Measurements from ENCODE around the gene CCDC3.

Gene CCDC3

DNA sequence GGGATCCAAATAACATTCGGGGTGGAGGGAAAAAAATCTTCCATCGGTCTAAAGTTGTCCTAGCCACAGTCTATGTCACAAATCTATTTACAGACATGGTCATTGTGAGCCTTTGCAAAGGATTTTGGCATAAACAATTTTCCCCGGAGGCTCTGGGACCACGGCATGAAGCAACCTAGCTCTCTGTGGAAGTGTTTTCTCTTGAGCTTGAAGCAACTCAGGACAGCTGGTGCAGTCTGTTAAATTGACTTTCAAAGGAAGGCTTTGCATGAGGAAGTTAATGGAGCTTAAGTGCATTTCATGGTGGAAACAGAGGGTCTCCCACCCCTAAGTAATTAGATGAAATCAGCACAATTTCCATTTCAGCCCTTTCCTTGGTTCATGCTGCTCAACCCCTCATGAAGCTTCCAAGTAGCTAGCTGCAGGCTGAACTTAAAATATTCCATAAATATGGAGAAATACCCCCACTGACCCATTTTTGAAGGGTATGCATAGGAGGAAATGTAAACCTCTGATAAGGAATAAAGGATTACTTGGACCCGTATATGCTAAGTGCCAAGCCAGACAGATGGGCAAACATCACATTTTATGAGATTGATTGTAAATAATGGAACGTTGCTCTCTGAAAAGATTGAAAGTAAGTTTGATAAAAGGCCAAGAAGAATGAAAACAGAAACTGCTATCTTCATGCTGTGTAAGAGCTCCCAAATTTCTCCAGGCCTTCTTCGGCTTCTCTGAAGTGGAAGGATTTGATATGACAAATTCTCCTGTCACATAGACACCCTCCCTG lies 39.9 kb downstream of the CCDC3 start:
- no peak for DNase-seq (ENCODE audit: low read depth in 2 of 2)

DNA sequence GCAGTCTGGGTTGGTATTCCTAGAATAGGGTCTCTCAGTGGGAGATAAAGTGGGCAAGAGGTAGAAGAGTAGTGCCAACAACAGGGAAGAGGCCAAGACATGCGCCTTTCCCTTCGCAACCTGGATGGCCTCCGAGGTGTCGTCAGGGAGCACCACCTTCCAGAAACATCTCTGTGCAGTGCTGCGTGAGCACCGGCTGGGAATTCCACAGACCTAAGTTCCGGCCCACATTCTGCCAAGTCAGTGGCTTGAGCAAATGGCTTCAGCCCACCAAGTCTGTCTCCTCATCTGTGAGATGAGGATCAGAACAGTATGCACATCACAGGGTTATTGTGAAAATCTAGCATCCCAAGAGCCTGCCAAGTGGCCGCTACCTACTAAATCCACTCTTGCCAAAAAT lies 40.6 kb downstream of the CCDC3 start:
- DNase-seq (ENCODE audit: low read depth in 2 of 2): no peak

DNA sequence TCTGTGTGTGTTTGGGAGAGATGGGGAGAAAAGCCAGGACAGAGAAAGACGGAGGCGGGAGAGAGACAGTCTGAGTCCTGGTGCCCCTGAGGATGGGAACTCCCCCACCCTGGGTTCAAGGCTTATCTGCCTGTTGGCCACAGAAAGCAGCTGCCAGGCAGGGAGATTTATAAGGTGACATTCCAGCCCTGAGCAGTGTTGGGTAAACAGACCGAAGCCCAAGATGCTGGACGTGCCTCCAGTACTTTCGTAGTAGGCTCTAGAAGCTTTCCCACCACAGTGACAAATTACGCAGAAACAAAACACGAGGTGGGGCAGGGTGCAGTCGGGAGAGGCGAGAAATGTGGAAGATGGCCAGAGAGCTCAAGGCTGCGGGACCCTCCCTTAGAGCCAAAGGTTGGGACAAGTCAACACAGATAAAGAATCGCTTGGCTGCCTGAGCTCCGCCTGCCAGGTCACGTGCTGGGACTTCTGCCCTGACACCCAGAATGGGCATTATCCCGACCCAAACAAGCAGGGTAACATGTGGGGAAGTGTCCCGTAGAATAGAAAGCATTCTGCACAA lies 41.1 kb downstream of the CCDC3 start:
- DNase-seq (ENCODE audit: low read depth in 2 of 2): no peak

DNA sequence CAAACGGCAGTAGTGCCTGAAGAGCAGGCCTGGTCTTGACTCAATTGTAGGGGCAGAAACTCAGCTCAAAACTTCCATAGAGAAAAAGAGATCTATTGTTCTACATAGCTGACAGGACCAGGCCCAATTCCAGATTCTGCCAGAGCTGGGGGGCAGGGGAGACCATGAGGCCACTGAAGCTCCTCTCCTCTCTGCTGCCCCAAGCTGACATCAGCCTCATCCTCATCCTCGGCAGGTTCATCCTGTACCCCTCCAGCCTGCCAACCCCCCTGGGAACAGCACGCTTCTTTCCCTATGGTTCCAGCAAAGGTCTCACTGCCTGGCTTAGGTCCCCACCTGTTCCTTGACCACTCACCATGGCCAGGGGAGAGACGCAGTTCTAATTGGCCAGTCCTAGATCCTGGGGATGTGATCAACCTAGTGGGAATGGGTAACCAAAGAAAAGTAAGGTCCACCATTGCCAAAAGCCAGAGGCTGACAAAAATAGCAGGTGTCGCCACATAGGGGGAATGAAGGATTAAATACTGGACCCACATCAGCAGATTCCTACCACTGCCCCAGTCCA lies 42.9 kb downstream of the CCDC3 start:
- no peak for DNase-seq (ENCODE audit: low read depth in 2 of 2)

DNA sequence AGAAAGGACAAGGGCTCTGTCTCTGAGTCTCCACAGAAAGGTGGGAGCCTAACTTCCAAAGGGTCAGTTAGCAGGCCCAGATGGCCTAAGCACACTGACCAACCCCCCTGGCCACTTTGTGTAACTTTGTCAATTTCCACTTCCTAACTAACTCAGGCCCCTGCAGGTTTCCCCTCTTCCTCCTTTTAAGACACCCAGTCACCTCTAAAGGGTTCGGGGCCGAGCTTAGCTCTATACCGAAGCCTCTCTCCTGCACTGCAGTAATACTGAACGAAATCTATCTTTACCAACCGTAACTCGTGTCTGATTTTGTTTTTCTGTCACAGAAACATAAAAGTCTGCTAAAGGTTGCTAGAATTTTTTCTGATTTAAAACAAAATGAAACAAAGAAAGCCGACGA lies 44.4 kb downstream of the CCDC3 start:
- no peak for DNase-seq (ENCODE audit: low read depth in 2 of 2)

DNA sequence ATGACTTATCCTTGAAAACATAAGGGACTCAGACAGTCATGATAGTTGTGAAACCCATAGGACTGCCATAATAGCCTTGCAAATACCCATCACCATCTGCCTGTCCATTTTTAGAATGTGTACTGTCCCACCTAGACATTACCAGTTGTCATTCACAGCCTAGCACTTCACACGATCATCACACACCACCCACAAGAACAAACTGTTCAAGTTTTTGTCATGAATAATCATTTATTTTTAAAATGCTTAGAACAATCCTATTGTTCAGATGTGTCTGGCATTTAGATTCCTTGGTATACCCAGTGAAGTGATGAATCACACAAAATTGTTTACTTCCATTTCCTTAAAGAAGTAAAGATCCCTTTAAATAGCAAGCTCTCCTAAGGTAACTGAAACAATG lies 46.6 kb downstream of the CCDC3 start:
- DNase-seq (ENCODE audit: low read depth in 2 of 2): no peak

DNA sequence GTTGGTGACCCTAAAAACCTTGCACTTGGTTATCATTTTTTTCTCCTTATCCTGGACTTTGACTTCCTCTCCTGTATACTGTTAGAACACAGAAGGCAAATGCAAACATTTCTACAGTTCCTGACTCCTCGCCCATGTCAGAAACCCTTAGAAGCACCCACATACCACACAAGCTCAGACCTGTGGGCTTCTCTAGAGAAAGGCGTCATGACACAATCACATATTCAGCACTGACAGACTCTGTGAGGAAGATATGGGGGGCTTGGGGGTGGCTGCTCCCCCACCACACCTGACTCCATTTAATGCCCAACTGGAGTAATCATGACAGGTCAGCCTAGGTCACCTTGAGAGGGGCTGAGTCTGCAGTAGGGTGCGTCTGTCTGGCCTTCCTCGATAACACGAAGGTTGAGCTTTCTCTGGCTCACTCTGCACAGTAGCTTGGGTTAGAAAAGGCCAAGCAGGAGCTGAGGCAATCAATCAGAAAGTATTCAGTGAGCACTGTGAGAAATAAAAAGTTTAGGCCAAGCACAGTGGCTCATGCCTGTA lies 50.9 kb downstream of the CCDC3 start:
- no peak for DNase-seq (ENCODE audit: low read depth in 2 of 2)

DNA sequence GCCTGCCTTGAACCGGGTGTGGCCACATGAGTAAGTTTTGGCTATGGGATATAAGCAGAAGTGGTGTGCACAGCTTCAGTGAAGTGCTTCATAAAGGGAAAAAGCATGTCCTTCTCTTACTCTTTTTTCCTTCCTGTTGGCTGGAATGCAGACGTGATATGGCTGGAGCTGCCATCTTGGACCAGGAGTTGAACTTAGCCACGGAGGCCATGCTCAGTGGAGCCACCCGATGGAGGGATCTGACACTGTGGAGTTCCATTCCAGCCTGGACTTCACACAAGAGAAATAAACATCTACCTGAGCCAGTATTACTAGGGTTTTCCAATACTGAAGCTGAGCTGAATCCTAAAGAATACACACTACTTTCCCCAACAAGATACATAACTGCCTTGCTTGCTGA lies 52.3 kb downstream of the CCDC3 start:
- no peak for DNase-seq (ENCODE audit: low read depth in 2 of 2)

DNA sequence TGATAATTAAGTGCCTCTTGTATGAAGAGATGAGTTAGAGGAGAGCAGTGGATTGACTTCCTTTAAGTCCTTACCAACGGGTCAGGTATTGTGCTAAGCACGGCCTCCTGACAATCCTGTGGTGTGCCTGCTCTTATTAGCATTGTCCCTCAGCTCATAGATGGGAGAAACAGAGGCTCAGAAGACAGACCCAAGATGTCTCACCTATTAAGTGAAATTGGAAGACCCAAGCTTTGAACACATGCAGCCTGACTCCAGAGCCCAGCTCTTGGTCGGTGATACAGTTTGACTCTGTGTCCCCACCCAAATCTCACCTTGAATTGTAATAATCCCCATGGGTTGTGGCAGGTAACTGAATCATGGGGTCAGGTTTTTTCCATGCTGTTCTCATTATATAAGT lies 53.8 kb downstream of the CCDC3 start:
- no peak for DNase-seq (ENCODE audit: low read depth in 2 of 2)

DNA sequence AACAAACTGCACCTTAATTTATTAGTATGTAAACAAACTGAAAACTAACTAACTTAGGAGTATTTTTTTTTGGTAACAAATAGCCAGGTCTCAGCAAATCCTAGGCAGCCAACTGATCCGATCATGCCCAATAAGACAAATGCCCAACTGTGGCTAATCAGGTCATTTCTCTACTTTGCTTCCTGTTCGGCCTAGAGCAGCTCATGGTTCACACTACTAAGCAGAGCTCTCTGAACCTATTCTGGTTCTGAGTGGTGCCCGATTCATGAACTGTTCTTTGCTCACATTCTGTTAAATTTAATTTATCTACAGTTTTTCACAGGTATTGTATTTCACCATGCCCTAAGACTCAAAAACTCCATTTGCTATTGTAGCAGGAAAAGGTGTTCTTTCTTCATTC lies 55.1 kb downstream of the CCDC3 start:
- DNase-seq (ENCODE audit: low read depth in 2 of 2): no peak

DNA sequence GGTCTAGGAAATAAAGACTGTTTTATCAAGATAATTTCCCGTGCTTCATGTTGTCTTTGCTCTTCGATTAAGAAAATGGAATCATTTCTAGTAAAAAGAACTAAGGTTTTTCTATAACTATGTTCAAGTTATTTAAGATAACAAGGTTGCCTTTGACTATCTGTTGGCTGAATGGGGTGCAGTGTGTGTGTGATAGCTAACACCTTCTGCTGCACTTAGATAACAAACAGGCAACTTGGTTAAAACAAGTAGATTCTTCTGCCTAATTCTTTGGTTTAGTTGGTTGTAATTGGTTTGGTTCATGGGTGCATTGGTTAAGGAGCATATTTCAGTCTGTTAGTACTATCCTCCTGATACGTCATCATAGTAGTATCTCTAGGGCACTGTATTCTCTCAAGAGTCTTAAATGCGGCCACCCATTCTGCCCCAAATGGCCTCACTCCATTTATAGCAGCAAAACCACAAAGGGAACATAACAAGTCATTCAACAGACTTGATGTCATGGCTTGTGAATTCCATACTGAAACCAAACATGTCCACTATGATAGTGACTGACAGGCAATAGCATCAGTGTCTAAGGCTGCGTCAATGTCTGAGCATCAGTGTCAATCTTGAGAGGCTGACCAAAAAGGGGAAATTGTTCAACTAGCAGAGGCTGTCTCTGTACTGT lies 55.7 kb downstream of the CCDC3 start:
- no peak for DNase-seq (ENCODE audit: low read depth in 2 of 2)

DNA sequence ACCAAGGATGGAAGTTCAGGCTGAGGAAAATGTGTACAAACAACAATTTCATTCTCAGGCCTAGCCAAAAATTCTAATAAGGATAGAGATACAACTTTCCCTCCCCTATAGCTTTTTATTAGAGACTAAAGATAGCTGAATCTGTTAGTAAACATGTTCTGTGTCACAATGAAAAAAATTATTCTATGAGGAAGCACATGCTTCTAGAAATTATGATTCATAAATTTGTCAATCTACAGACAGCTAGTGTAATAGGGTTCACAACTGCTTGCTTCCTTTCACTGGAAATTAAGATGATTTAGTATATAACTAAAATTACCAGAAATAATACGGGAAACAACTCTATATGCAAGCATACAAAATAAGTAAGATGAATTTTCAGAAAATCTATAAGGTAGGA lies 56.6 kb downstream of the CCDC3 start:
- no peak for DNase-seq (ENCODE audit: low read depth in 2 of 2)

DNA sequence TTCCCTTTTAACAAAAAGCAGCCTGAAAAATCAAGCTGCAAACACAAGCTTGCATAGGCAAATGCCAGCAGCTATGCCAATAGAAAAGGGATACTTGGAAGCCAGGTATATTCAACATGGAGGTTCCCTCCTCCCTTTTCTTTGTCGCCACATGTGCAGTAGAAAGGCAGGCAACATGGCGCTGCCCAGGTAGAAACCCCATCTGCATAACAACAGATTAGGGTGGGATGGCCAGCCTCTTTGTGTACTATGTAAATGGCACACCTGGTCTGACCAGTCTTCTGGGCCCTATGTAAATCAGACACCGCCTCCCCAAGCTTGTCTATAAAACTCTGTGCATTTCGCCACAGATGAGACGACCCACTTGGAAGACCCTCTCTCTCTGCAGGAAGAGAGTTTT lies 58.1 kb downstream of the CCDC3 start:
- no peak for DNase-seq (ENCODE audit: low read depth in 2 of 2)

DNA sequence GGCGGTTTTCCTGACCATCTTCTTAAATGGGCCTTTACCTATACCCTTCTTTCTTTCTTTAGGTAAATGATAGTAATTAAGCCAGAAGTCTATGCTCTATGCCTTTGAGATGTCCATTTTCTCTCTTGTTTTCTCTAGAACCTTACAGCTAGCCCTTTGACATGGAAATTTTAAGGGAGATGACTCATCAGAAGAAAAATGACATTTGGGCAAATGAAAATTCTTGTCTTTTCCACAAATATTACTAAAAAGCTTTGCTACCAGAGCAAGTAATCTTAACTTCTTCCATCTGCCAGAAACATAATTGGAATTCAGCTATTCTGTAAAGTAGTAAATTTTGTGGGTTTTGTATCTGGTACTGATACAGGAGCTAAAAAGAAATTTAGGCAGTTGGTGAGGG lies 59.5 kb downstream of the CCDC3 start:
- DNase-seq (ENCODE audit: low read depth in 2 of 2): no peak

DNA sequence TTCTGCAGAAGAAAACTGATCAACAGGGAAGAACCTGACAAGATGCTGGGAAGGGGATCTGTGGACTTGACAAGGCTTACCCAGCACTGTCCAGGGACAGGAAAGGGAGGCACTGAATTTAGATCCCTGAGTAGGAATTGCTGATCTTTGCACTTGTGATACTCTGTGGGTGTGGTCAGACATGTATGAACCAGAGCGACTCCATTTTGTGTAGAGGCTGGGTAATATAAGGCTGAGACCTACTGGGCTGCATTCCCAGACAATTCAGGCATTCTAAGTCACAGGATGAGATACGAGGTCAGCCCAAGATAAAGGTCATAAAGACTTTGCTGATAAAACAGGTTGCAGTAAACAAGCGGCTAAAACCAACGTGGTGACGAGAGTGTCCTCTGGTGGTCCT lies 60.7 kb downstream of the CCDC3 start:
- no peak for DNase-seq (ENCODE audit: low read depth in 2 of 2)

DNA sequence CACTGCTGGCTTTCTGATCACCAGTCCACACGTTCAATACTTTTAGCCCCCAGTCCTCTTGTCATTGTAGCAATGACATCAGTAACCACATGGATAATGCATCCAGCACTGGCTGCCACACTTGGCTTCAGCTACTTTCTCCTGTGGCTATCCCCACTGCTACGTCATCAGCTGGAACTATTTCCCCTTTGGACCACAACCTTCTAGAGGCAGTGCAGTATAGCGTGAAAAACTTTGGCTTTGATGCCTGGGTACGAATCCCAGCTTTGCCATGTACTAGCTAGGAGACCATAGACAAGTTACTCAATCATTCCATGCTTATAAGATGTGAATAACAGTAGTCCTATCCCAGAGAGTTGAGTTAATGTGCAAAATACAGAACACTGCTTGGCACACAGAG lies 63.2 kb downstream of the CCDC3 start:
- DNase-seq (ENCODE audit: low read depth in 2 of 2): no peak

DNA sequence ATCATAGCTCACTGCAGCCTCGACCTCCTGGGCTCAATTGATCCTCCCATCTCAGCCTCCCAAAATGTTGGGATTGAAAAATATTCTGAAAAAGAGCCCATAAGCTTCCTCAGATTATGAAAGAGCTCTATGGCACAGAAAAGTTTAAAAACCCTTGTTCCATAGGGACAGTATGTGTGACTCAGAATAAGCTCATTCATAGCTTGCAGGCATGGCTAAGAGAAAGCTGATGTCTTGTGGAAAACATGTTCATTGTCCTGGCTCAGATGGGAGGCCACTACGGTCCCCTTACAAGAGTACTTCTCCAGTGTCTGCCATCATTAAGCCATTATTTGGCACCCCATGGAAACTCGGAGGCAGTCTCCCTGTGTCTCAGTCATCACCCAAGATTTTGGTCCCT lies 64.0 kb downstream of the CCDC3 start:
- DNase-seq (ENCODE audit: low read depth in 2 of 2): no peak

DNA sequence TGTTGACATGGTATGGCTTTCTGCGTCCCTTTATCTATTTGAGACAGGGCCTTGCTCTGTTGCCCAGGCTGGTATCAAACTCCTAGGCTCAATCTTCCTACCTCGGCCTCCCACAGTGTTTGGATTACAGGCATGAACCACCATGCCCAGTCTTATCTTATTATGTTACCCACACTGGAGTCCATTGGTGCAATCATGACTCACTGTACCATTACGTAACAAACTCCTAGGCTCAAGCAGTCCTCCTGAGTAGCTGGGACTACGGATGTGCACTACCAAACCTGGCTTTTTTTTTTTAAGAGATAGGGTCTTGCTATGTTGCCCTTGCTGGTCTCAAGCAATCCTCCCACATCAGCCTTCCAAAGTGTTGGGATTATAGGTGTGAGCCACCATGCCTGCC lies 66.7 kb downstream of the CCDC3 start:
- no peak for DNase-seq (ENCODE audit: low read depth in 2 of 2)

DNA sequence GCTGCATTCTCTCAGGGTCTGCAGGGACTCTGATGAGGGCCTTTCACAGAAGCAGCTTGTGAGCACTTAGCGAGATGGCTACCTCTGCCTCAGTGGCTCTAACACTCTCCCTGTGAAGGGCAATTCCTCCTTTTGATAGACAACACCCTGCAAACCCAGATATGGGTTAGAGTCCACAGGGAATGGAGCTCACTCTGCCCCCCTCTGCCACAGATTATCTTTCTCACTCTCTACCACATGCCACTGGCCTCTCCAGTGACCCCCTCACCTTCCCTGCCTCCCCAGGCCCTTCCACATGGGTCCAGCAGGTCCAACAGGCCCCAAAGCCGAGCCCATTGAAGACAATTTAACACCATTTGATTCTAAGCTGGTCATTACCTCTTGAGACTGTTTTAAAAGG lies 72.1 kb downstream of the CCDC3 start:
- DNase-seq (ENCODE audit: low read depth in 2 of 2): no peak

DNA sequence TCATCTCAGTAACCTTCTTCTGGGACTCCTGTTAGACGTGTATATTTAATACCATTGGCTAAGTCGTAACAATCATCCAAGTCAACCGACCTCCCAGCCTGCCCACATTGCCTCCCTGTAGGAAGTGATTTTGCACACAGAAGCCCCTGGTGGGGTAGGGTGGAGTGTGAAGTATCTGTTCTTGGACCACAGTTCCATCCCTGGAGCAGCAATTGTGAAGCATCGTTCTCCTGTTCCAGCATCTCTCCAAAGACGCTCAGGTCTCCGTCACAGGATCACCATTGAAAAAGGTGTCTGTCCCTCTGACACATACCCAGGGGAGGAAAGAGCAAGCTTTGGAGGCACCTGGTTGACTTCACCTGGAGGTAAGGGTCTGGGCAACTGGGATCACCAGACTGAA lies 72.9 kb downstream of the CCDC3 start:
- DNase-seq (ENCODE audit: low read depth in 2 of 2): no peak

DNA sequence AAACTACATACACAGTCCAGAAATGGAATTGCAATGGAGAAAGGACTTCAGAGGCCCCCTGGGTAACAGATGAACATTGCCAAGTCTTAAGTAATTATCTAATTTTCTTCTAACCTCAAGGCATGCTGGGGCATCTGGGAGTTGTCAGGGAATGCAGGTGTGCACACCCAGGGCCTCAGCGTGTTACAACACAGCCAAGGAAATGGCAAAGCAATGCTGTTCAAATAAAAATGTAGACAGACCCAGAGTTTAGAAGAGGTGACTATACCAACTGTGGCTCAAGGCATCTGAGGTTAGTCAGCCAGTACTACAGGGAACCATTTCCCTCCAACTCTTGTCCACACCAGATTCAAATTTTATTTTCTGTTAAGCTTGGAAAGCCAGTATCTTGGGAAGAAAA lies 73.6 kb downstream of the CCDC3 start:
- DNase-seq (ENCODE audit: low read depth in 2 of 2): no peak

DNA sequence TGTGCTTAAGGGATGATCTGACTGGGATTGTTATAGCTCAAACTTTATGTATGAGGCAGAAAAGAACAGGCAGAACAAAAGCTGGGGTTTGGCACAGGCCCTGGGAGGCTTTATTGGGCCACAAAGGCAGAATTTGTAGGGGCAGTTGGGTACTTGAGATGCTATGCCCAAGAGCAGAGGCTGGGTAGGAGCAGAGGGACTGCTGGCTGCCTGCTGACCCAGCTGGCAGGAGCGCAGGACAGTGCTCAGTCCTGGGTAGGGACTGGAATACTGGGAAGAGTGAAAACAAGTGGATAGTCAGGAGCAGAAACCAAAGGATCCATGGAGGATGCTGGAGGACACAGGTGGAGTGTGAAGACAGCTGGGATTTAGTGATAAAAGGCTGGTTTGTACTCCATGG lies 75.7 kb downstream of the CCDC3 start:
- DNase-seq (ENCODE audit: low read depth in 2 of 2): no peak

DNA sequence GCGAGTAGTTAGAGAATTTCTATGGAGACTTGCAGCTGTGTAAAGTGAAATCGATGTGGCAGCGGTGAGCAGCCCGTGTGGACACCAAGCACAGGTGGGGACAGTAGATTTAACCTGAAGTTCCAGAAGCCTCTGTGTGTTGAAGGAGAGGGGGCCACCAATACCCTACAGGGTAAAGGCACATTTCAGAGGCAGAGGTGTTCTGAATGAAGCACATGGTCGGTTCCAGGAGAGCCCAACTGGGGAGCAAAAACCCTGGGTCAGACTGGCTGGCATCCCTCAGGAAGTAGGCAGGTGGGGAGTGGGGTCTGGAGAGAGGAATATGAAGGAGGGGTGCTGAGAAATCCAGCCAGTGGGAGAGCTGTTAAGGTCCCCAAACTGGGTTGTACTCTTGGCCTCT lies 76.6 kb downstream of the CCDC3 start:
- no peak for DNase-seq (ENCODE audit: low read depth in 2 of 2)
